Parathyroid adenoma (tissue), 2 donors: ENCODE data around the gene SALL1.

Source experiments
- H2AFZ ChIP-seq: fragments of 300-600 bp; sonication (generic); one replicate; pipeline ENCODE4 v1.7.0; 2017; ENCODE audit warnings: antibody characterized with exemption, mild to moderate bottlenecking
- H3K27ac ChIP-seq: fragments of 300-600 bp; sonication (generic); one replicate; pipeline ENCODE4 v1.7.0; 2017
- H3K27me3 ChIP-seq: fragments of 300-600 bp; sonication (generic); one replicate; pipeline ENCODE4 v1.7.0; 2017; ENCODE audit warnings: low read length; ENCODE audit not compliant: control insufficient read depth, insufficient read depth
- H3K36me3 ChIP-seq: fragments of 300-600 bp; sonication (generic); one replicate; pipeline ENCODE4 v1.7.0; 2017; ENCODE audit warnings: low read length; ENCODE audit not compliant: control insufficient read depth, insufficient read depth
- H3K4me1 ChIP-seq: fragments of 300-600 bp; sonication (generic); one replicate; pipeline ENCODE4 v1.7.0; 2017; ENCODE audit warnings: control low read depth
- H3K4me2 ChIP-seq: fragments of 300-600 bp; sonication (generic); one replicate; pipeline ENCODE4 v1.7.0; 2017; ENCODE audit warnings: low read length
- H3K4me3 ChIP-seq: fragments of 300-600 bp; sonication (generic); one replicate; pipeline ENCODE4 v1.7.0; 2017; ENCODE audit warnings: low read depth, low read length
- H3K79me2 ChIP-seq: fragments of 300-600 bp; sonication (generic); one replicate; pipeline ENCODE4 v1.7.0; 2017; ENCODE audit warnings: control low read depth
- H3K9ac ChIP-seq: fragments of 300-600 bp; sonication (generic); one replicate; pipeline ENCODE4 v1.7.0; 2017; ENCODE audit warnings: mild to moderate bottlenecking
- H3K9me3 ChIP-seq: fragments of 300-600 bp; sonication (generic); one replicate; pipeline ENCODE4 v1.7.0; 2017; ENCODE audit warnings: low read length; ENCODE audit not compliant: control insufficient read depth
- TF ChIP-seq, protein P1 (sequence below): fragments of 300-600 bp; sonication (generic); IDR thresholded peaks from one replicate; pipeline ENCODE4 v1.7.0; 2017; ENCODE audit warnings: antibody characterized with exemption, mild to moderate bottlenecking
- donor health status: primary hyperparathyroidism.

The SALL1 gene

DNA sequence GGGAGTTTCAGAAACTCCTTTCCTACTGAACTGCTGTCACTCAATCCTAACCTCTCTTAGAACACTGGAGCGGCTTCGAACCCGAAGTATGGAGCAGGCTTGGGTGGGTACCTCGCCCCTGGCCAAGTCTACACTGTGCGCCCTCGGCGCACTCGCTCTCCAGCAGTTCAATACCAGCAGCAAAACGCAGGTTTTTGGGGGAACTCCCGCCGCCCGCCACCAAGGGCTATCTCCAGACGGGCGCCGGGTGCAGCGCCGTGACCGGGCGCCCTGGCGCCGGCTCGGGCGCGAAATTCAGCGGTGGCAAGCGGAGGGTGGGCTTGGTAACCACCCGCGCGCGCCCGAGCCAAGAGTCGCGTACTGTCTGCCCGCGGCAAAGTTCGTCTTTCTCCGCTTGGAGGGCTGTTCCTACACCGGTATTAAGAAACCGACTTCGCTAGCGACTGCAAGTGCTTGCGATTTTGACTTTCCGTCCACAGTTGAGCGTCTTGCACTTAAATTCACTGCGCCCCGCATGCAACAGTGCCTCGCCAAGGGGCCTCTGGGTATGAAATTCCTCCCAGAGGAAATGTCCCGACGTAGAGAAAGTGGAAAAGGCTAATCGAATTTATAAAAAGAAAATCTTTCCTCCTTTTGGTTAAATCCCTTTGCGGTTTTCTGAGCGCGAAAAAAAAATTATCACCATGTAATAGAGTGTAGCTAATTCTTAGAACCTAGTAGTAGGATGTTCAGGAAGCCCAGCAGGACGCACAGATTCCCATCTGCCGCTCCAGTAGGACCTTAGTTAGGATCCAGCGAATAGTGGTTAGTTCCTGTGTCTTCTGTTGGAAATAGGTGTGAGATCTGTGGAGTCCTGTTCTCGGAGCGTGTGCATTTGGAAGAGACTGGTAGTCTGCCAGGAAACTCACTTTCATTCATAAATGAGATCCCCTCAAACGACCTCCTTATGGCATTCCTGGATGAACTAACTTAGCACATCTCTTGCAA lies 5.0 kb upstream of the SALL1 start:
- no peak overlapping the region for H2AFZ ChIP-seq
- H3K4me2 ChIP-seq = peak overlapping the region; percentile 87
- no peaks in the 10 kb centered on the region for H3K36me3 ChIP-seq
- H3K9ac ChIP-seq = no peak overlapping the region
- no peaks in the 10 kb centered on the region for H3K79me2 ChIP-seq
- TF ChIP-seq, protein P1, sequence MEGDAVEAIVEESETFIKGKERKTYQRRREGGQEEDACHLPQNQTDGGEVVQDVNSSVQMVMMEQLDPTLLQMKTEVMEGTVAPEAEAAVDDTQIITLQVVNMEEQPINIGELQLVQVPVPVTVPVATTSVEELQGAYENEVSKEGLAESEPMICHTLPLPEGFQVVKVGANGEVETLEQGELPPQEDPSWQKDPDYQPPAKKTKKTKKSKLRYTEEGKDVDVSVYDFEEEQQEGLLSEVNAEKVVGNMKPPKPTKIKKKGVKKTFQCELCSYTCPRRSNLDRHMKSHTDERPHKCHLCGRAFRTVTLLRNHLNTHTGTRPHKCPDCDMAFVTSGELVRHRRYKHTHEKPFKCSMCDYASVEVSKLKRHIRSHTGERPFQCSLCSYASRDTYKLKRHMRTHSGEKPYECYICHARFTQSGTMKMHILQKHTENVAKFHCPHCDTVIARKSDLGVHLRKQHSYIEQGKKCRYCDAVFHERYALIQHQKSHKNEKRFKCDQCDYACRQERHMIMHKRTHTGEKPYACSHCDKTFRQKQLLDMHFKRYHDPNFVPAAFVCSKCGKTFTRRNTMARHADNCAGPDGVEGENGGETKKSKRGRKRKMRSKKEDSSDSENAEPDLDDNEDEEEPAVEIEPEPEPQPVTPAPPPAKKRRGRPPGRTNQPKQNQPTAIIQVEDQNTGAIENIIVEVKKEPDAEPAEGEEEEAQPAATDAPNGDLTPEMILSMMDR = no peak
- H3K27ac ChIP-seq = no peak overlapping the region
- peak overlapping the region; percentile 63 for H3K4me3 ChIP-seq
- no peaks in the 10 kb centered on the region for H3K9me3 ChIP-seq
- no peaks in the 10 kb centered on the region for H3K27me3 ChIP-seq
- H3K4me1 ChIP-seq = no peaks in the 10 kb centered on the region

DNA sequence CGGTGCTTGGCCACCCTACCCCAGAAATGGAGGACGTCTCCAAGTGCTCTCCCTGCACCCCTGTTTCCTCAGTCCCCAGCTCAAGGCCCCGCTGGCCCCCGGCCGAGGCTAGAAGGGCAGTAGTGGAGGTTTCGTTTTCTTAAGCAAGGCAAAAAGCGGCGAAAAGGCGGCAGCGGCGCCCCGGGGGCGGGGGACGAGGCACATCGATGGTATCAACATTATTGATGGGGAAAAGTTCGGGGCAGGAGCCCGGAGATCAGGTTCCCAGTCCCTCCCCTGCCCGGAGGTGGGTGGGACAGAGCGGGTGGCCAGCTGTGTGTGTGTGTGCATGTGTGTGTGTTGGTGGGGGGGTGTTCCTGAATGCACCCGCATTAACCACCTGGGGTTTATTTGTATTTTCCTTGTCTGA lies 4.1 kb upstream of the SALL1 start:
- H3K36me3 ChIP-seq = no peaks in the 10 kb centered on the region
- no peaks in the 10 kb centered on the region for H3K4me1 ChIP-seq
- H3K9ac ChIP-seq = no peak overlapping the region
- H3K27me3 ChIP-seq = no peaks in the 10 kb centered on the region
- TF ChIP-seq, protein P1 = no peak
- H3K4me3 ChIP-seq = peak overlapping the region; percentile 63
- peak overlapping the region; percentile 87 for H3K4me2 ChIP-seq
- no peak overlapping the region for H3K27ac ChIP-seq
- no peaks in the 10 kb centered on the region for H3K9me3 ChIP-seq
- H2AFZ ChIP-seq = no peak overlapping the region
- H3K79me2 ChIP-seq = no peaks in the 10 kb centered on the region

DNA sequence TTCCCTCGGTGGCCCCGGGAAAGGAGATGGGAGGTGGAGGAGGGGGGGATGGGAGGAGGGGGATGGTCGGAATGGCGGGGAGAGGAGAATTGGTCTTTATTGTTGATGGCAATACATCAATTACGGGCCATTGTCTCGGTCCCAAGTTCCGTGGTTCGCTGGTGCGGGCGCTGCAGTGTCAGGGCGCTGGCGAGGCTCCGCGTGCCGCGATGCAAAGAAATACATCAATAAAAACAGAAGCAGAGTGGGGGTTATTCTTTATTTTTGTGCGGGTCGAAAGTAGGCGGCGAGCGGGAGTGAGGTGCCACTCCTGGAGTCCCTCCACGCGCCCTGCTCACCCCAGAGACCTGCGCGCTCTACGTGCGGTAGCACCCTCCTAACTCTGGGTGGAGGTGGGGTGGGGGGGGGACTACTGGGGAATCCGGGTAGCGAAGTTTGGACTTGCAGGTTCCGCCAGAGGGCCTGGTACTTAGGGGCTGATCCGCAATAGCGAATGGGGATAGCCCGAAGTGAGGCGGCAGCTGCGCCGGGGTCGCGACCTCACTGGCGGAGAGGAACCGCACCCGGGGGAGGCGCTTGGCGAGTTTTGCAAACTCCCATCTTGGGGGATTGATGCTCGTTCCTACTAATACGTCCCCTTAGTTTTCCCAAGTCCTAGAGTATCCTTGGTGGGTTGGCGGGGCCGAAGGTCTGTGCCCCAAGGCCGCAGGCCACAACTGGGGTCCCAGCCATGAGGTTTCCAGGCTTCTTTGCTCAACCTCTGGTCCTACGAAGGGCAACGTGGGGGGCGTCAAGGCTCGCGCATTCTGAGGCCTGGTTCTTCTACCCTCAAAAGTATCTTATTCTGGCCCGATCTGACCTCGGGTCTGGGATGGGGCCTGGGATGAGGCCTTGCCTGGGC lies 3.5 kb upstream of the SALL1 start:
- Histone ChIP-seq H3K4me2 (peak overlapping the region; percentile 87), H3K4me1 (no peaks in the 10 kb centered on the region), H3K4me3 (peak overlapping the region; percentile 63), H2AFZ (no peak overlapping the region), H3K9me3 (no peaks in the 10 kb centered on the region), H3K27ac (no peak overlapping the region), H3K36me3 (no peaks in the 10 kb centered on the region), H3K27me3 (no peaks in the 10 kb centered on the region), H3K9ac (no peak overlapping the region), H3K79me2 (no peaks in the 10 kb centered on the region)
- TF ChIP-seq, protein P1 = no peak

DNA sequence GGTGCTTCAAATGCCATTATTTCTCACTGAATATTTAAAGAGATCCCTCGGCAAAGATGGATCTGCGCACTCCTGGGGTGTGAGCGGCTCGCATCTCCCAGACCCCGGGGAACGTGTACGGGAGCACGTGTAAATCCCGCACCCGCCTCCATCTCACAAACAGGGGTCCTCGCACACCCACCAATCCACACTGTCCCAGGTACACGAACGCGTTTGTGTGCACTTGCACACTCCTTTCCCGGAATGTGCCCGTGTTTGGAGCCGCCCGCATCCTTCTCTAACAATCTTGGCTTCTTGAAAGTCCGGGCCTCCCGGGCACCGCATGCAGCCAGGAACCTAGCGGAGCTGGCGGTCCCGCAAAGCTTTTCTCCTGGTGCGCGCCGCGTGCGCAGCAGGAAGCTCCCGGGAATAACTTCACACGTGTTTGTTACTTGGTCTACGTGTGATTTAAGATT lies 2.5 kb upstream of the SALL1 start:
- no peaks in the 10 kb centered on the region for H3K36me3 ChIP-seq
- H2AFZ ChIP-seq = no peak overlapping the region
- H3K79me2 ChIP-seq = no peaks in the 10 kb centered on the region
- no peaks in the 10 kb centered on the region for H3K27me3 ChIP-seq
- peak overlapping the region; percentile 87 for H3K4me2 ChIP-seq
- H3K4me1 ChIP-seq = no peaks in the 10 kb centered on the region
- no peak overlapping the region for H3K27ac ChIP-seq
- H3K9me3 ChIP-seq = no peaks in the 10 kb centered on the region
- peak overlapping the region; percentile 63 for H3K4me3 ChIP-seq
- H3K9ac ChIP-seq = no peak overlapping the region
- TF ChIP-seq, protein P1 = no peak
